Motor neuron (in vitro differentiated cells): ENCODE results near the gene KAT14. TPM values are rescaled to one million over a fixed set of nuclear protein-coding genes. Genes with fewer than 3 reads are reported as not detected.
"Not testable (repeated sequence)": the region's sequence is repeated elsewhere in the genome, so short reads cannot be mapped to it uniquely, and the experiment has no call there.

Experiments
- ATAC-seq, 8 experiments: fragments of 200-7000 bp; cut with Tn5 transposase; replicated peaks in 6 of 8; 2 replicates each; pipeline ENCODE4 v1.8.0; 2021; ENCODE audit warnings: mild to moderate bottlenecking in 8 of 8, moderate library complexity in 8 of 8
- H3K27ac ChIP-seq, 2 donors: fragments of 250-450 bp; sonication (Bioruptor Pico); 2 replicates each; pipeline ENCODE4 v1.9.0; 2021; ENCODE audit warnings: antibody characterized with exemption in 2 of 2, mild to moderate bottlenecking in 2 of 2, moderate library complexity in 1 of 2
- H3K4me1 ChIP-seq, 2 donors: fragments of 250-450 bp; sonication (Bioruptor Pico); replicated peaks in 1 of 2; 2 replicates each; pipeline ENCODE4 v1.6.1; 2021; ENCODE audit warnings: antibody characterized with exemption in 2 of 2, mild to moderate bottlenecking in 2 of 2, moderate library complexity in 1 of 2
- H3K4me3 ChIP-seq, 5 donors: fragments of 250-450 bp; sonication (Bioruptor Pico); 2 replicates each; pipeline ENCODE4 v1.9.0; 2021; ENCODE audit warnings: antibody characterized with exemption in 5 of 5, mild to moderate bottlenecking in 5 of 5, moderate library complexity in 4 of 5
- WGBS, 10 experiments: fragments of 450-650 bp; shearing (Covaris generic); methylation state at CpG; one replicate each; pipeline ENCODE4 v1.0.0; 2022; 5-methylcytosine and 5-hydroxymethylcytosine counted together
- in situ Hi-C, 9 experiments: fragments of 400-800 bp; cut with MboI; loops; one replicate each; pipeline ENCODE4 v1.15.0; 2021; ENCODE audit warnings: low sequenced_read_pairs in 9 of 9, low pct_unique_long_range_greater_than_20kb in 2 of 9; ENCODE audit not compliant: unreplicated experiment in 9 of 9
- total RNA-seq, 8 experiments: library from RNA; unstranded; fragments of 300-600 nt; gene quantifications; 2 replicates each; pipeline versions ENCODE4 v1.2.3 to v1.2.4, GENCODE V29; 2022

The KAT14 gene
- total RNA-seq, 8 experiments from 2014 or later = 12.9 to 18.1 (median 15.7) TPM

DNA sequence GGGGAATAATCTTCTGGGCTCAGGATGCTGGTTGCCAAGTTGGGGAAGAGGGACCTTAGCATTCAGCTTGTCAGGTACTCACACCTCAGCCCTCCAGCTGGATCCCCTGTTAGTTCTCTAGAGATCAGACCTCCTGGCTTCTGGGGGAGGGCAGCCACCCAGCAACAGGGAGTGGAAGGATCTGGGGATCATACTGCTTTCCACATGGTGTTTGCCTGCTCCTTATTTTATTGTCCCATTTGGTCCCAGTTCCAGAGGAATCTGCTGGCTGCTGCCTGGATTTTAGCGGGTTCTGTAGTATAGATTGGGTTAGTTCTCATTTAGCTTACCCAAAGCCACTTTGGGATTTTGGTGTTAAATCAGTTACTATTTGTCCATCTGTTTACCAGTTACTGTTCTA, 29.3 kb downstream of the KAT14 start:
- Histone ChIP-seq H3K4me1 (no peaks in the 10 kb centered on the region), H3K4me3 (no peak overlapping the region), H3K27ac (no peak overlapping the region)
- in situ Hi-C loops = no loop called here
- ATAC-seq = peak in 2 of 8 experiments; percentile 27 to 75
- WGBS, 10 experiments = 100% methylated on average over 1 of the region's 1 CpG; no CpG with 5 or more reads in 7 of the 10 experiments

- WGBS, 10 experiments = 83 to 100% (median 100%) methylated on average over 1 to 2 of the region's 2 CpGs; no CpG with 5 or more reads in 5 of the 10 experiments
- peak in 1 of 8 experiments; percentile 40 for ATAC-seq
- Histone ChIP-seq H3K4me1 (no peaks in the 10 kb centered on the region), H3K27ac (no peak overlapping the region), H3K4me3 (no peak overlapping the region)
- in situ Hi-C loops = no loop called here
Observed at GRCh38 chr20:18172379-18172778, 34.7 kb downstream of the KAT14 start.

DNA sequence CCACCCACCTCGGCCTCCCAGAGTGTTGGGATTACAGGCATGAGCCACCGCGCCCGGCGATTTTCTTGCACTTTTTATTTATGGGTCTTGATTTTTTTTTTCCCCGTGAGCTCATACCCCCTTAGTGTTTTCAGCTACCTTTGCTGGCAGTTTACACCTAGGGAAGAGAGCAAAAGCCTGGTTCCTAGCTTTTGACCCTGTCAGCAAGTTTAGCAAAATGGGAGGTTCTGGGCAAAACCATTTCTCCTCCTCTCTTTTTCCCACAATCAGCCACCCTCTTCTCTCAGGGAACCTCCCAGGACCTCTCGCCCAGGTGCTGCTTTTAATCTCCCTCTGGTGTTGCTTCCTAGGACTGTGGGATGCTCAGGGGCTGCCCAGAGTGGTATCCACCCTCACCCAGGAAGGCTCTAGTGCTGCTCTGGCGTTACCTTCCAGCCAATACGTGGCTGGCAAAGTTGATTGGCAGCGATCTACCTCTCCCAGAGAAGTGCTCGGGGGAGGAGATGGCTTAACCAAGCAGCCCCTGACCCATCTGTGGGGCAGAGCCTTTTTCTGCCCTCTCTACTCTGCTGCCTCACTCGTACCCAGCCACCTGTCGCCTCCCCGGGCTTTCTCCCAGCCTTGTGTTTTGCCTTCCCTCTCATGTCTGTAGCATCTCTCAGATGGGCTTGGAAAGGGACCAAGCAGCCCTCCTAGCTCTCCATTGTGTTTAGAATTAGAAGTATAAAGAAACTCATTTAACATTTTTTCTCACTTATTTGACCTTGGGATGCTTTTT, 37.4 kb downstream of the KAT14 start:
- no peak overlapping the region for H3K27ac ChIP-seq
- in situ Hi-C loops = loop anchor here in 1 of 9 experiments (25.0 kb wide), 1 partner anchor 88 kb away; no protein-coding TSS in a partner anchor
- ATAC-seq = no peak
- 80 to 100% (median 95%) methylated on average over 1 to 10 of the region's 14 CpGs; no CpG with 5 or more reads in 2 of the 10 experiments for WGBS, 10 experiments
- H3K4me1 ChIP-seq = no peaks in the 10 kb centered on the region
- H3K4me3 ChIP-seq = no peak overlapping the region

GRCh38 chr20:18176318-18176785, 38.7 kb downstream of the KAT14 start:
- peak in 5 of 8 experiments; percentile 23 to 98 (median 75) for ATAC-seq
- WGBS, 10 experiments = 56 to 94% (median 83%) methylated on average over 2 to 7 of the region's 8 CpGs; no CpG with 5 or more reads in 3 of the 10 experiments
- in situ Hi-C loops = loop anchor here in 1 of 9 experiments (25.0 kb wide), 1 partner anchor 89 kb away; no protein-coding TSS in a partner anchor

GRCh38 chr20:18180366-18180765, 42.7 kb downstream of the KAT14 start:
- in situ Hi-C loops = loop anchor here in 1 of 9 experiments (25.0 kb wide), 1 partner anchor 93 kb away; no protein-coding TSS in a partner anchor
- H3K4me3 ChIP-seq, ATAC-seq, H3K4me1 ChIP-seq, H3K27ac ChIP-seq: not testable (repeated sequence)

More at GRCh38 chr20:18176318-18176785, 38.7 kb downstream of the KAT14 start:
- Histone ChIP-seq H3K27ac (no peak overlapping the region), H3K4me3 (no peak overlapping the region), H3K4me1 (no peaks in the 10 kb centered on the region)

DNA sequence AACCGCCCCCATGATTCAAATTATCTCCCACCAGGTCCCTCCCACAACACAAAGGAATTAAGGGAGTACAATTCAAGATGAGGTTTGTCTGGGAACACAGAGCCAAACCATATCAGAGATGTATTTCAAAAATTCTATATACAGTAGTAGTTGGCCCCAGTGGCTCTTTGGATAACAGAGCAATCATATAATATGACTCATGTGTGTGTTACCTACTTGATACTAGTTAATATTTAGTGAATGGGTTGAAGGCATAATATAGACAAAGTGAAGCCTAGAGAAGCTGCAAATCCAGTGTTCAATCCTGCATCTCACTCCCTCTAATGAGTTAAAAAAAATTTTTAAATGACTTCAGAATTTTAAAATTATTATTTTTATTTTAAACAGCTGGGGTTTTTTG, 43.2 kb downstream of the KAT14 start:
- no peak for ATAC-seq
- in situ Hi-C loops = loop anchor here in 1 of 9 experiments (25.0 kb wide), 1 partner anchor 94 kb away; no protein-coding TSS in a partner anchor
- Histone ChIP-seq H3K4me3 (no peak overlapping the region), H3K4me1 (no peaks in the 10 kb centered on the region), H3K27ac (no peak overlapping the region)
- 0 to 100% (median 80%) methylated on average over 1 of the region's 1 CpG; no CpG with 5 or more reads in 4 of the 10 experiments for WGBS, 10 experiments

- H3K4me3 ChIP-seq = no peak overlapping the region
- no peaks in the 10 kb centered on the region for H3K4me1 ChIP-seq
- H3K27ac ChIP-seq = no peak overlapping the region
- in situ Hi-C loops = loop anchor here in 1 of 9 experiments (25.0 kb wide), 1 partner anchor 100 kb away; no protein-coding TSS in a partner anchor
- ATAC-seq = peak in 1 of 8 experiments; percentile 36
- WGBS, 10 experiments = 28 to 100% (median 97%) methylated on average over 1 to 5 of the region's 5 CpGs; no CpG with 5 or more reads in 1 of the 10 experiments
Observed at GRCh38 chr20:18187020-18187419, 49.4 kb downstream of the KAT14 start.

DNA sequence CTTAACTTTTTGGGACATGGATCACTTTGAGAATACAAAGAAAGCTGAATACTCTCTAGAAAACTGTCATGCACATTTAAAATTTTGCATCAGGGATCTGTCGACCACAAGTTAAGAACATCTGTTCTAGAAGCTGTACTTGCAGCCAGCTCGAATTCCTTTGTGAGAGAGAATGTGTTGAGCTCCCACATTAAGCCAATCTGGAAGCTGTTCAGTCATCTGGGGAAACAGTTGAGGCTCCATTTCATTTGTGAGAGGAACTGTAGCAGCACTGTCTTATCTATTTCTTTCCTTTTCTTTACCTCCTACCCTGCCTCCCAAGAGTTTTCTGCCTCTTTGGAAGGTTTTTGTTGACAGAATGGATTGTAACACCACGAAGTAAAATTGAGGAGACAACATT, 50.8 kb downstream of the KAT14 start:
- 5 to 91% (median 40%) methylated on average over 1 to 3 of the region's 3 CpGs for WGBS, 10 experiments
- in situ Hi-C loops = loop anchor here in 1 of 9 experiments (25.0 kb wide), 1 partner anchor 101 kb away; no protein-coding TSS in a partner anchor
- Histone ChIP-seq H3K27ac (no peak overlapping the region), H3K4me1 (no peaks in the 10 kb centered on the region), H3K4me3 (no peak overlapping the region)
- peak in 3 of 8 experiments; percentile 23 to 64 (median 53) for ATAC-seq

- in situ Hi-C loops = loop anchor here in 1 of 9 experiments (25.0 kb wide), 1 partner anchor 103 kb away; no protein-coding TSS in a partner anchor
- no peak overlapping the region for H3K27ac ChIP-seq
- peak in 2 of 8 experiments; percentile 63 to 67 for ATAC-seq
- H3K4me1 ChIP-seq = no peaks in the 10 kb centered on the region
- 80 to 100% (median 93%) methylated on average over 1 to 2 of the region's 3 CpGs; no CpG with 5 or more reads in 5 of the 10 experiments for WGBS, 10 experiments
- no peak overlapping the region for H3K4me3 ChIP-seq
Observed at GRCh38 chr20:18190338-18191233, 52.9 kb downstream of the KAT14 start.

DNA sequence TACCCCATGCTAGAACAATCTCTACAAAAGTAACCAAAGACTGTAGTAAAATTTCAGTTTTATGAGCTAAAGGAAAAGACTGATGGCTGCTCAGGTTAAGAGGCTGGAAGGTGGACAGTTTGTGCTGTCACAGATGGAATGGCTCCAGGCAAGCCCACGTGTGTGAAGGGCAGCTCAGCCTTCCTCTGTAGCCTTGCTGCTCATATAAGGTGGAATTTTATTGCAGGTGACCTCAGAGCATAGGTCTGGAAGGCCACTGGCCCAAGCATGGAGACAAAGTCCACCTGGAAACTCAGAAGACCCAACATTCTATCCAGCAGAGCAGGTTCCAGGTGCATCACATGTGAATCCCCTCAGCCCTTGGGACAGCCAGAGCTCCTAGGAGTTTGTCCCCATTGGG, 53.6 kb downstream of the KAT14 start:
- no peak for ATAC-seq
- Histone ChIP-seq H3K4me3 (no peak overlapping the region), H3K27ac (no peak overlapping the region), H3K4me1 (no peaks in the 10 kb centered on the region)
- 50 to 86% (median 60%) methylated on average over 1 of the region's 1 CpG; no CpG with 5 or more reads in 5 of the 10 experiments for WGBS, 10 experiments
- in situ Hi-C loops = loop anchor here in 1 of 9 experiments (25.0 kb wide), 1 partner anchor 104 kb away; no protein-coding TSS in a partner anchor

DNA sequence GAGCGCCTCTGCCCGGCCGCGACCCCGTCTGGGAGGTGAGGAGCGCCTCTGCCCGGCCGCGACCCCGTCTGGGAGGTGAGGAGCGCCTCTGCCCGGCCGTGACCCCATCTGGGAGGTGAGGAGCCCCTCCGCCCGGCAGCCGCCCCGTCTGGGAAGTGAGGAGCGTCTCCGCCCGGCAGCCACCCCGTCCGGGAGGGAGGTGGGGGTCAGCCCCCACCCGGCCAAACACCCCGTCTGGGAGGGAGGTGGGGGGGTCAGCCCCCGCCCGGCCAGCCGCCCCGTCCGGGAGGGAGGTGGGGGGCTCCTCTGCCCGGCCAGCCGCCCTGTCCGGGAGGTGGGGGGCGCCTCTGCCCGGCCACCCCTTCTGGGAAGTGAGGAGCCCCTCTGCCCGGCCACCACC, 56.8 kb downstream of the KAT14 start:
- ATAC-seq, H3K4me3 ChIP-seq, H3K27ac ChIP-seq, H3K4me1 ChIP-seq: not testable (repeated sequence)
- WGBS, 10 experiments = no CpG with 5 or more reads among the region's 35 CpGs
- in situ Hi-C loops = loop anchor here in 1 of 9 experiments (25.0 kb wide), 1 partner anchor 107 kb away; no protein-coding TSS in a partner anchor

DNA sequence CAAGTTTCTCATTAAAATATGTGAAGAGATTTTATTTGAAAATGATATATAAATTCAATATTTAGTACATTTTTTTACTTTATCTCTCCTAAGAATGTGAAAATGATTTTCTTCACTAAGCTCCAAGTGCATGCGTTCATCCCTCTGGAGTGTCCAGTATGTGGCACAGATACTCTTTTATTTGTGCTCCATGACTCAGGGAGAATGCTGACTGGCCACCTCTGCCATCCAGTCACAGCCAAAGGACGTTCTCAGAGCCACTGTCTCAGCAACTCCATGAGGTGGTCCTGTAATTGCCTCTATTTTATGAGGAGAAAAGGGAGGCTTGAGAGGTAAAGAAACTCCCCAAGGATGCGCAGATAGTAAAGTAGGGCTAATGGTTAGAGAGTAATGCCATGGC, 58.3 kb downstream of the KAT14 start:
- H3K4me1 ChIP-seq = no peaks in the 10 kb centered on the region
- in situ Hi-C loops = loop anchor here in 1 of 9 experiments (25.0 kb wide), 1 partner anchor 109 kb away; no protein-coding TSS in a partner anchor

More for the DNA sequence above, 58.3 kb downstream of the KAT14 start:
- no peak for ATAC-seq
- Histone ChIP-seq H3K27ac (no peak overlapping the region), H3K4me3 (no peak overlapping the region)
- WGBS, 10 experiments = 67 to 100% (median 91%) methylated on average over 1 to 3 of the region's 3 CpGs; no CpG with 5 or more reads in 2 of the 10 experiments
